GM21825 (cell line): ENCODE data around the gene PRG2.
"Not testable (repeated sequence)": the region's sequence is repeated elsewhere in the genome, so short reads cannot be mapped to it uniquely, and the experiment has no call there.

ENCODE experiments used
- ATAC-seq: cut with Tn5 transposase; IDR thresholded peaks from one replicate; pipeline ENCODE4 v1.9.1; 2021; ENCODE audit warnings: mild to moderate bottlenecking, moderate library complexity; ENCODE audit not compliant: unreplicated experiment

Gene PRG2

GRCh38 chr11:57348636-57349313 lies 41.7 kb downstream of the PRG2 start:
- ATAC-seq: no peak

DNA sequence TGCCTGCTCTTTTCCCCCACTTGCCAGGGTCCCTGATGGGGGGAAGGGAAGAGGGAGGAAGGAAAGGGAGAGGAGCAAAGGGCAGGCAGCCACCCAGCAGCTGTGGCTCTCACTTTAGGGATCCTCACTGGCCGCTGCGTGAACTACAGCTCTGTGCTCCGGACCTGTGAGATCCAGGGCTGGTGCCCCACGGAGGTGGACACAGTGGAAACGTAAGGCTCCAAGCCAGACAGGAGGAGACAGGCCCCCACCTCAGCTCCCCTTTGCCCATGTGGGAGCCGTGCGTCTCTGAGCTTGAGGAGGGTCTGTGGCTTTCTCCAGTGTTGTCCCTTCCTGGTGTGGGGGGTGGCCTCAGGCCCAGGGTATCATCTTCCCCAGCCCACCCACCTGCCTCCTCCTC lies 42.4 kb downstream of the PRG2 start:
- no peak for ATAC-seq

- no peak for ATAC-seq
These were observed 43.1 kb downstream of the PRG2 start for GRCh38 chr11:57347336-57347735.

- ATAC-seq: peak; percentile 77
These were observed 44.8 kb downstream of the PRG2 start for GRCh38 chr11:57345555-57346211.

GRCh38 chr11:57344826-57345225 lies 45.6 kb downstream of the PRG2 start:
- no peak for ATAC-seq

DNA sequence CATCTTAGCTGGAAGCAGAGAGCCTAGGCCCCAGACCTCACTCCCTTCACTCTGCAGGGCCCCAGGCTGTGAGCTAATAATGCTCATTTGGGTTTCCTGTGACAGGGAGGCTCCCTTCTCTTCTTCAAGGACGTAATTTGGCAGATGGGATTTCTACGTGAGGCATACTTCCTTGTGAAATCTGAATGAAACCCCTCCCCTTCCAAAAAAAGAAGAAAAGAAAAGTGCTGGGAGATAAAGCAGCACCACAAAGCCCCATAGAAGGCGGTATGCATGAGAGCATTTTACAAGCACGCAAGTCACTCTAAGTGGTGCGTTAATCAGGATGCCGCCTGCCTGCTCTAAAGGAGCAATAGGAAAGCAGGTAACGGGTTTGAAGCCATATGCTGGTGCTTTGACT lies 46.6 kb downstream of the PRG2 start:
- no peak for ATAC-seq

DNA sequence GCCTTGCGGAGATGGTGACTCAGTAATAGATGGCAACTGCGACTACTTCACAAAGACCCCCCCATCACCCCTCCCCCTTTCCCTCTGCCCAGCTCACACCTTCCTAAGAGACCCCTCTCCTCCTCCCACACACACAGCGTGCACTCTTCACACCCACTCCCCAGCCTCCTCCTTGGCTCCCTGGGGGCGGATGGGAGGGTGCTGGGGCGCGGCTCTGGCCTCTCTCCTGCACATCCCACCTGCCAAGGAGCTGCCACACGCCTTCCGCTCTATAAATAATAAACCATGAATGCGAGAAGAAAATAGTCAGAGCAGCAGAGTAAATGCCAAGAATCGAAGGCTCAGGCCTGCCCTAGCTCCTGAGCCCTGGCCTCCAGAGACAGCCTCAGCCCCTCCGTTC lies 47.7 kb downstream of the PRG2 start:
- ATAC-seq: no peak

GRCh38 chr11:57341250-57341808 lies 49.1 kb downstream of the PRG2 start:
- no peak for ATAC-seq

GRCh38 chr11:57340039-57340615 lies 50.3 kb downstream of the PRG2 start:
- ATAC-seq: no peak

- no peak for ATAC-seq
These were observed 51.1 kb downstream of the PRG2 start for GRCh38 chr11:57339328-57339727.

DNA sequence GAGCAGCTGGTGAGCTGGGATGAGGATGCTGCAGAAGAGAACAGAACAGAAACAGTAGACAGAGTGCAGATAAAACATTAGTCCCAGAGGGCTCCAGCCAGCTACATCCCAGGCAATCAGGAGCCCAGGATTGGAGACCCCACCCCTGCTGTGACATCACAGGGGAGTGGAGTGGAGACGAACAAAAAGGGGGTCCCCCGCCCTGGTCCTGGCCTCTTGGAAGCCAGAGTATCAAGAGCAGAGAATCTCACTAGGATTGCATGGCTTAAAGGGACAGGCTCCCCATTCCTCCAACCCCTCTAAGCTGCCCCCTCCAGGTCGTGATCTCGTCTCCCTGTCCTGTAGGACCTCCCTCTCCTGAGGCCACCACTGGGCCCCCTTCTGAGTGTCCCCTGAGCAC lies 52.3 kb downstream of the PRG2 start, which contains the start of gene P2RX3:
P2RX3 (plus strand) TSS at position 211 of the 400 bp plus-strand sequence. CDS start 199 bp downstream, outside the sequence.
- no peak for ATAC-seq

GRCh38 chr11:57336856-57337255 lies 53.6 kb downstream of the PRG2 start:
- not testable (repeated sequence) for ATAC-seq
